GM12801 (cell line): ENCODE data around the gene ACOXL.

ENCODE experiments used
- CTCF ChIP-seq: IDR thresholded peaks from one replicate; pipeline ENCODE4 v1.5.1; 2011; ENCODE audit warnings: control low read depth; ENCODE audit not compliant: insufficient read length; ENCODE audit errors: extremely low read depth

ACOXL gene

DNA sequence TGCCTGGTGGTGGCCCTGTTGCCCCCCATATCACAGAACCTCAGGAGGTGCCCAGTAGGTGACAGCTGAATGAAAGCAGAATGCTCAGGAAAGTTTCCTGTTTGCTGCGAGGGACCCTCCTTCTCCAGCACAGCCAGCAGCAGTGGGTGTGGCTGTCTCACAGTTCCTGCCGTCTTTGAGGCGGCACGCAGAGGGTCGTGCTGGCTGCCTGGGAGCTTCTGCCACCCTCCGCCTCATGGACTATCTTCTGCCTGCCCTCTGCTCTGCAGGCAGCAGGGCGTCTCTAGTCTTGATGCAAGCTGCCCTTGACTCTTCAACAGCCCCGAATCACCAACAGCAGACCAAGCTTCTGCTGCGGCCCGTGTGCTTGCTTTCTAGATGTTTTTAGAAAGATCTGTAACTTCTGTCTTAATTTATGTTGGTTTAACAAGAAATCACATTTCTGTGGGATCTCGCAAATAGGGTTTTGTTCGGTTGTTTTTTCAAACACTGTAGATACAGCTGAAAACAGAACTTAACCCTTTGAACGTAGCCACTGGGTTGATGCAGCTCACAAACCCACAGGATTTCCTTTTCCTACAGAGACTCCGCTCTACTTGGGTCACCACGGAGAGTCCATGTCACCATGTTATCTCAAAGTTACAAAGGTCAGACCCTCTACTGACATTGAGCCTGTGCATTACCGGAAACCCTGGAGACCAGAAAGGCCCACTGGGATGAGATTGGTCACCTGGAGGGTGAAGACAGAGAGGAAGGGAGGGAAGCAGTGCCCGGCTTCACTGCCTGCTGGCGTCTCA, 144.9 kb downstream of the ACOXL start:
- TF ChIP-seq CTCF: no peak

GRCh38 chr2:110878150-110878549, 145.8 kb downstream of the ACOXL start:
- TF ChIP-seq CTCF: no peak

DNA sequence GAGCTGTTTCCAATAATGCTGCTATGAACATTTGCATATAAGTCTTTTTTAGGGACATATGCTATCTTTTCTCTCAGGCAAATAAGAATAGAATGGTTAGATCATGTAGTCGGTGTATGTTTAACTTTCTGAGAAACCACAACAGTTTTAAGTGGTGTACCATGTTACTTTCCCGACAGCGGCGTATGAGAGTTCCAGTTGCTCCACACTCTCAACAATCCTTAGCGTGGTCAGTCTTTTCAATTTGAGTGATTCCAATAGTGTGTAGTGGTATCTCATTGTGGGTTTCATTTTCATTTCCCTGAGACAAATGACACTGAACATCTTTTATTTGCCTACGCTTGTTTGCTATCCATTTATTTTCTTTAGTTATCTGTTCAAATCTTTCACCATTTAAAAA, 149.5 kb downstream of the ACOXL start:
- TF ChIP-seq CTCF: no peak

- TF ChIP-seq CTCF: no peak
These were observed 151.0 kb downstream of the ACOXL start for GRCh38 chr2:110883406-110883805.

DNA sequence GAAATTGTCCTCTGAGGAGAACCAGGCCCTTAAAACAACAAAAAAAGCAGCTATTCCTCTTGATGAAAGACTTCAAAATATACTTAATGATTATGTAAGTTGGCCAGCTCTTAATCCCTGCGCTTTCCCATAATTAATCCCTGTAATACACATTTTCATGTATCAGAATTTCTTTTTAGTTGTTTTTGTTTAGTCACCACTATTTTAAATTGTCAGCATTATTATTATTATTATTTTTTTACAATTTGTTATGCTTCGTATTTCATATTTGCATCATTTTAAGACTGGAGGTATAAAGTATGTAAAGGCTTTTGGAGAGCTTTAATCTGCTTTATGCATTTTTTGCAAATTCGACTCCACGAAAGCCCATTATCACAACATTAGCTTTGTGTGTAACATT, 152.9 kb downstream of the ACOXL start:
- no peak for TF ChIP-seq CTCF

- TF ChIP-seq CTCF: no peak
These were observed 154.6 kb downstream of the ACOXL start for GRCh38 chr2:110886826-110887573.

DNA sequence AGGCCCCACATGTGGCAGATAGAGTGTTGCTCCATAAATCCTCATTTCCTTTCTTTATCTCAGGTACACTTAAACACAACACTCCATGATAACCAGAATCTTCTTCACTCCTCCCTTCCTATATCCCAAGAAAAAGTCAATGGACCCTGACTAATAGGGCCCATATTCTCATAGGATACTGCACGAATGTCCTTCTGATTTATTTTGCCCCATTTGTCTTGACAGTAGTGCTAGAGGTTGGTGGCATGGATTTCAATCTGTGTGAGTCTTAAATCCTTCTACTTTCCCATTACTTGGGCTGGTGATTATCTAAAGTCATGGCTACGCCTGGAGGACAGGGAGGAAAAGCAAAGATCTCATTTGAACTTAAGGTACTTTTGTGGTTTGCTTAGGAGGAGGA, 156.0 kb downstream of the ACOXL start:
- no peak for TF ChIP-seq CTCF
